ENCODE measurements around the gene RNASEL. TPM values are rescaled to one million over a fixed set of nuclear protein-coding genes. Genes with fewer than 3 reads are reported as not detected.

The RNASEL gene
- total RNA-seq, 1 experiment from 2014 or later = 7.0 TPM

GRCh38 chr1:182580736-182581135 is 8.3 kb downstream of the RNASEL start:
- peaks cover 3% of the 10 kb centered on the region for H3K4me1 Mint-ChIP-seq (ENCODE audit: low read depth, unreplicated experiment)
- H3K4me3 Mint-ChIP-seq (ENCODE audit: low read depth, unreplicated experiment) = no peak overlapping the region
- intact Hi-C loops (cut with micrococcal nuclease; ENCODE audit: unreplicated experiment) = no loop called here
- no peak overlapping the region for H3K27ac Mint-ChIP-seq (ENCODE audit: unreplicated experiment)
- H3K9me3 Mint-ChIP-seq (ENCODE audit: low read depth, unreplicated experiment) = no peaks in the 10 kb centered on the region
- H3K27me3 Mint-ChIP-seq (ENCODE audit: unreplicated experiment) = no peaks in the 10 kb centered on the region
- no peak for TF ChIP-seq CTCF (IDR thresholded peaks at IDR 0.05; ENCODE audit: unreplicated experiment)
- no peak for DNase-seq
- CTCF ChIA-PET = interaction anchor here (0.6 to 1.3 kb wide), 2 partner anchors 15 to 81 kb away, joined by 3 to 4 read pairs; no protein-coding TSS in a partner anchor
- no TSS peak for BruUV-seq (replicated peaks)
- H3K36me3 Mint-ChIP-seq (ENCODE audit: insufficient read depth, unreplicated experiment) = no peaks in the 10 kb centered on the region

GRCh38 chr1:182575540-182576149 is 13.4 kb downstream of the RNASEL start:
- Mint-ChIP-seq H3K27me3 (ENCODE audit: unreplicated experiment) (no peaks in the 10 kb centered on the region), H3K4me3 (ENCODE audit: low read depth, unreplicated experiment) (no peak overlapping the region), H3K36me3 (ENCODE audit: insufficient read depth, unreplicated experiment) (no peaks in the 10 kb centered on the region), H3K27ac (ENCODE audit: unreplicated experiment) (no peak overlapping the region), H3K4me1 (ENCODE audit: low read depth, unreplicated experiment) (peaks cover 9% of the 10 kb centered on the region), H3K9me3 (ENCODE audit: low read depth, unreplicated experiment) (no peaks in the 10 kb centered on the region)
- no TSS peak for BruUV-seq (replicated peaks)
- no peak for DNase-seq
- CTCF ChIA-PET = interaction anchor here (1.5 kb wide), 1 partner anchor 13 kb away, joined by 4 read pairs; no protein-coding TSS in a partner anchor
- no peak for TF ChIP-seq CTCF (IDR thresholded peaks at IDR 0.05; ENCODE audit: unreplicated experiment)
- intact Hi-C loops (cut with micrococcal nuclease; ENCODE audit: unreplicated experiment) = no loop called here

- DNase-seq = no peak
- CTCF ChIA-PET = interaction anchor here (1.5 kb wide), 1 partner anchor 11 kb away, joined by 4 read pairs; no protein-coding TSS in a partner anchor
- H3K27me3 Mint-ChIP-seq (ENCODE audit: unreplicated experiment) = no peaks in the 10 kb centered on the region
- H3K27ac Mint-ChIP-seq (ENCODE audit: unreplicated experiment) = no peak overlapping the region
- no peak for TF ChIP-seq CTCF (IDR thresholded peaks at IDR 0.05; ENCODE audit: unreplicated experiment)
- no TSS peak for BruUV-seq (replicated peaks)
- intact Hi-C loops (cut with micrococcal nuclease; ENCODE audit: unreplicated experiment) = no loop called here
- H3K4me3 Mint-ChIP-seq (ENCODE audit: low read depth, unreplicated experiment) = no peak overlapping the region
- no peaks in the 10 kb centered on the region for H3K36me3 Mint-ChIP-seq (ENCODE audit: insufficient read depth, unreplicated experiment)
- H3K9me3 Mint-ChIP-seq (ENCODE audit: low read depth, unreplicated experiment) = no peaks in the 10 kb centered on the region
- H3K4me1 Mint-ChIP-seq (ENCODE audit: low read depth, unreplicated experiment) = peaks cover 9% of the 10 kb centered on the region
Measured at GRCh38 chr1:182574156-182574555, 14.9 kb downstream of the RNASEL start.

GRCh38 chr1:182570611-182570970 is 18.5 kb downstream of the RNASEL start:
- H3K4me3 Mint-ChIP-seq (ENCODE audit: low read depth, unreplicated experiment) = no peak overlapping the region
- H3K36me3 Mint-ChIP-seq (ENCODE audit: insufficient read depth, unreplicated experiment) = no peaks in the 10 kb centered on the region
- no peak overlapping the region for H3K27ac Mint-ChIP-seq (ENCODE audit: unreplicated experiment)
- peaks cover 2% of the 10 kb centered on the region for H3K27me3 Mint-ChIP-seq (ENCODE audit: unreplicated experiment)
- DNase-seq = no peak
- no TSS peak for BruUV-seq (replicated peaks)
- no peaks in the 10 kb centered on the region for H3K9me3 Mint-ChIP-seq (ENCODE audit: low read depth, unreplicated experiment)
- no peak for TF ChIP-seq CTCF (IDR thresholded peaks at IDR 0.05; ENCODE audit: unreplicated experiment)
- H3K4me1 Mint-ChIP-seq (ENCODE audit: low read depth, unreplicated experiment) = peaks cover 4% of the 10 kb centered on the region
- intact Hi-C loops (cut with micrococcal nuclease; ENCODE audit: unreplicated experiment) = no loop called here
- CTCF ChIA-PET = no interaction called here
